ENCODE data around the gene USP49. TPM values are rescaled to one million over a fixed set of nuclear protein-coding genes. Genes with fewer than 3 reads are reported as not detected.

Gene USP49
- total RNA-seq, 2 experiments from 2014 or later, result 1.3 TPM

GRCh38 chr6:41942067-41942851 lies 47.1 kb upstream of the USP49 start:
- no peaks in the 10 kb centered on the region for H3K9me3 Mint-ChIP-seq
- H3K27ac ChIP-seq (ENCODE audit: low read depth in 1 of 2, low read length in 2 of 2), result peak overlapping the region; percentile 47 to 68
- intact Hi-C loops (cut with DNase I, micrococcal nuclease), result loop anchor here in 1 of 2 experiments (5.0 kb wide), 1 partner anchor 35 kb away; no protein-coding TSS in a partner anchor
- H3K9me3 ChIP-seq (ENCODE audit: control insufficient read depth in 1 of 2, insufficient read depth in 1 of 2, low read length in 2 of 2), result no peaks in the 10 kb centered on the region
- peaks cover 64% of the 10 kb centered on the region for H3K4me1 ChIP-seq (ENCODE audit: insufficient read depth, low read length)
- H3K27ac Mint-ChIP-seq, result peak overlapping the region; percentile 90
- H3K36me3 ChIP-seq (ENCODE audit: insufficient read depth, low read length), result peaks cover 28% of the 10 kb centered on the region
- H3K4me3 ChIP-seq (ENCODE audit: low read length), result peak overlapping the region; percentile 96
- H3K36me3 Mint-ChIP-seq (ENCODE audit: low read depth), result peaks cover 59% of the 10 kb centered on the region
- CTCF ChIA-PET, result interaction anchor here (0.6 to 1.6 kb wide), 10 partner anchors 14 to 155 kb away, joined by 3 to 6 read pairs (median 4); partner anchors contain the start of genes BYSL, MED20 and TOMM6
- H3K4me3 Mint-ChIP-seq, result peak overlapping the region; percentile 91
- peaks cover 74% of the 10 kb centered on the region for H3K4me1 Mint-ChIP-seq (ENCODE audit: low read depth)
- H3K27me3 Mint-ChIP-seq, result no peaks in the 10 kb centered on the region
- ATAC-seq (ENCODE audit: poor library complexity), result peak; percentile 31
- TF ChIP-seq, protein P1, sequence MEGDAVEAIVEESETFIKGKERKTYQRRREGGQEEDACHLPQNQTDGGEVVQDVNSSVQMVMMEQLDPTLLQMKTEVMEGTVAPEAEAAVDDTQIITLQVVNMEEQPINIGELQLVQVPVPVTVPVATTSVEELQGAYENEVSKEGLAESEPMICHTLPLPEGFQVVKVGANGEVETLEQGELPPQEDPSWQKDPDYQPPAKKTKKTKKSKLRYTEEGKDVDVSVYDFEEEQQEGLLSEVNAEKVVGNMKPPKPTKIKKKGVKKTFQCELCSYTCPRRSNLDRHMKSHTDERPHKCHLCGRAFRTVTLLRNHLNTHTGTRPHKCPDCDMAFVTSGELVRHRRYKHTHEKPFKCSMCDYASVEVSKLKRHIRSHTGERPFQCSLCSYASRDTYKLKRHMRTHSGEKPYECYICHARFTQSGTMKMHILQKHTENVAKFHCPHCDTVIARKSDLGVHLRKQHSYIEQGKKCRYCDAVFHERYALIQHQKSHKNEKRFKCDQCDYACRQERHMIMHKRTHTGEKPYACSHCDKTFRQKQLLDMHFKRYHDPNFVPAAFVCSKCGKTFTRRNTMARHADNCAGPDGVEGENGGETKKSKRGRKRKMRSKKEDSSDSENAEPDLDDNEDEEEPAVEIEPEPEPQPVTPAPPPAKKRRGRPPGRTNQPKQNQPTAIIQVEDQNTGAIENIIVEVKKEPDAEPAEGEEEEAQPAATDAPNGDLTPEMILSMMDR (IDR thresholded peaks at IDR 0.05), result no peak
- POLR2A ChIA-PET, result interaction anchor here (0.6 to 2.3 kb wide), 17 partner anchors 8 to 109 kb away, joined by 3 to 13 read pairs (median 4); partner anchors contain the start of genes BYSL, MED20 and TAF8
- peak in 6 of 14 experiments; percentile 10 to 71 (median 41) for DNase-seq
- H3K27me3 ChIP-seq (ENCODE audit: control insufficient read depth in 1 of 2, insufficient read depth in 2 of 2, low read length in 2 of 2), result no peaks in the 10 kb centered on the region

- H3K4me3 Mint-ChIP-seq, result peak within 1 kb of the TSS; percentile 97
- H3K27ac Mint-ChIP-seq, result peak within 1 kb of the TSS; percentile 93
- Histone ChIP-seq H3K36me3 (ENCODE audit: insufficient read depth, low read length) (peaks cover 36% of the 10 kb centered on the region), H3K27me3 (ENCODE audit: control insufficient read depth in 1 of 2, insufficient read depth in 2 of 2, low read length in 2 of 2) (no peaks in the 10 kb centered on the region), H3K4me3 (ENCODE audit: low read length) (peak within 1 kb of the TSS; percentile 96), H3K27ac (ENCODE audit: low read depth in 1 of 2, low read length in 2 of 2) (peak within 1 kb of the TSS; percentile 68 to 74), H3K9me3 (ENCODE audit: control insufficient read depth in 1 of 2, insufficient read depth in 1 of 2, low read length in 2 of 2) (no peaks in the 10 kb centered on the region), H3K4me1 (ENCODE audit: insufficient read depth, low read length) (peaks cover 72% of the 10 kb centered on the region)
- no peaks in the 10 kb centered on the region for H3K27me3 Mint-ChIP-seq
- H3K9me3 Mint-ChIP-seq, result no peaks in the 10 kb centered on the region
- DNase-seq (peak; percentile 63 to 92 (median 81)), ATAC-seq (ENCODE audit: poor library complexity) (peak; percentile 55)
- TF ChIP-seq, protein P1 (IDR thresholded peaks at IDR 0.05), result no peak
- POLR2A ChIA-PET, result interaction anchor here (0.7 to 2.9 kb wide), 15 partner anchors 9 to 110 kb away, joined by 3 to 13 read pairs (median 4); partner anchors contain the start of gene TAF8
- H3K36me3 Mint-ChIP-seq (ENCODE audit: low read depth), result peaks cover 64% of the 10 kb centered on the region
- CTCF ChIA-PET, result interaction anchor here (0.8 to 1.6 kb wide), 7 partner anchors 20 to 154 kb away, joined by 3 to 5 read pairs (median 3); partner anchors contain the start of genes BYSL, MED20 and TOMM6
- H3K4me1 Mint-ChIP-seq (ENCODE audit: low read depth), result peaks cover 80% of the 10 kb centered on the region
- intact Hi-C loops (cut with DNase I, micrococcal nuclease), result loop anchor here (1.0 to 5.0 kb wide), 2 partner anchors 20 to 36 kb away; partner anchors contain the start of genes BYSL (in 1 of the 2) and MED20 (in 1 of the 2)
These were observed 46.3 kb upstream of the USP49 start, which contains the start of gene CCND3 for GRCh38 chr6:41941280-41942066. Gene CCND3, minus strand, starts transcription at chr6:41941808. Its CDS starts 159 bp downstream, at chr6:41941649.

Data from CD4-positive, alpha-beta T cell (primary cell).